22Rv1 (cell line): ENCODE data around the gene CBS.
"Not testable (repeated sequence)": the region's sequence is repeated elsewhere in the genome, so short reads cannot be mapped to it uniquely, and the experiment has no call there.

Experiments used
- H3K27ac ChIP-seq: fragments of 450-650 bp; 2 replicates; pipeline ENCODE4 v1.5.1; 2017

The CBS gene

DNA sequence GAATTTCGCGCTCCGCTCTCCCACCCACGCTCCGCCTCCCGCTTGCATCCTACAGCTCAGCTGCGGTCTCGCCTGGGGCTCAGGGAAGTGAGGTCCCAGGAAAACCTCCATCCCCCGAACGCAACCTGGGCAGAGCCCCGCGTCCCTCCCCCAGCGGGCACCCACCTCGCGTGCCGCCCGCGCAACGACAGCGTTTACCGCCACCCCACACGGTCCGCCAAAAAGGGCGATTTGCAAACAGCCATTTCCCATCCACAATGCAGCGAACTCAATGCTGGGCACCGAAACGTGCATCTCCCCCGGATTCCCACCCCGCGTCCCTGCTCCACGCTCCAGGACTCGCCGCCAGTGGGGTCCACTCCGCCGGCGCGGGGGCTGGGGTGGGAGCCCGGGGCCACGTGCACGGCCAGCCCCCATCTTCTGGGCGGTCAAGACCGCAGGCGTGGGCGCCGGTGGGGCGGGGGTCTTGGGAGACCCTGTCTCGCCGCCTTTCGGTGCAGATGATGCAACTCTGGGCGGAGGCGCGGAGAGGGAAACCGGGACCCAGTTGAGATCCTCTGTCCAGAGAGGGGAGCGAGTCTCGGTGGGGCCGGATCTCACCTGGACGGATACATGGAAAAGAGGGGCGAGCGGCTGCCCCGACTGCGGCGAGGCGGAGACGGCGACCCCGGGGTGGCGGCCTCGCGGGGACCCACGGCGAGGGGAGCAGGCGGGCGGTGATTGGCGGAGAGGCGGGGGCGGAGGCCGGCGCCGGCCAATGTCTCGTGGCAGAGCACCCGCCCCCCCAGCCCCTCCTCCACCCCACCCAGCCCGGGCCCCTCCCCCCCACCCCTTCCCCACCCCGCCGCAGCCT is at the start of gene CBS:
Gene CBS (minus strand): TSS at position 666 of the 853 bp plus-strand sequence. CDS start 3,642 bp downstream, outside the sequence.
- not testable (repeated sequence) for H3K27ac ChIP-seq

GRCh38 chr21:43115956-43116355 is 40.3 kb upstream of the CBS start:
- not testable (repeated sequence) for H3K27ac ChIP-seq

- not testable (repeated sequence) for H3K27ac ChIP-seq
These were observed 38.8 kb upstream of the CBS start for GRCh38 chr21:43114483-43114882.

DNA sequence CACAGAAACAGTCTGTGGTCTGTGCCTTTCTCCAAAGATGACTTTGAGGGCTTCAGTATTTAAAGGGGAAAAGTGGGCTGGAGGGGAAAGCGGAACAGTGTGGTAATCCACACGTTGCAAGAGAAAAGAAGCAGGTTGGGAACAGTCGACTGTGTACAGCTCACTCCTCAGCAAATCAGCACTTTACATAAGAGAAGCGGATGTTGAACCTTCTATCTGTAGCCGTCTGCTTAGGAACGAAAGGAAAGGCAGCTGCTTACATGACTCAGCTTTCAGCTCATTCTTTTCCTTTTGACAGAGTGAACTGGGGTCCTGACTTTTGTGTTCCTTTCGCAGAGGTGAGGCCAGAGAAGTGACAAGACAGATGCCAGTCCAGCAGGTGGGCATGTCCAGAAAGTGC is 33.4 kb upstream of the CBS start:
- H3K27ac ChIP-seq = not testable (repeated sequence)

DNA sequence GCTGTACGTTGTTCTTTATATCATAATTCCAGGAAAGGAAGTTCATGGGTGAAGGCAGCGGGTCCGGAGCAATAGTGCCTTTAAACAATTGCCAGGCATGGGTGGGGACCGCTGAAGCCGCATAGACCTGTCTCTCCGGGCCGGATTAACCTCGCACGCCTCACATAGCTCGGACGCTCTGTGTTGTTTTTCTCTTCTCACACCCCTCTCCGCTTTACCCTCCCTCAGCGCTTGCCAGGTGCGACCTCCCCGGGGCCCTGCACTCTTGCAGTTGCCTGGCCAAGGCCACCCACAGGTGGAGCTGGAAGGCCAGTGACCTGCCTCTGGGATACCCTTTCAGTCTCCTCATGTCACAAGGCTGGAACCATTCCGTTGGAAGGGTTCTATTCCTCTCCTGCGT is 32.5 kb upstream of the CBS start:
- not testable (repeated sequence) for H3K27ac ChIP-seq

- not testable (repeated sequence) for H3K27ac ChIP-seq
These were observed 32.1 kb upstream of the CBS start for GRCh38 chr21:43107794-43108137.

DNA sequence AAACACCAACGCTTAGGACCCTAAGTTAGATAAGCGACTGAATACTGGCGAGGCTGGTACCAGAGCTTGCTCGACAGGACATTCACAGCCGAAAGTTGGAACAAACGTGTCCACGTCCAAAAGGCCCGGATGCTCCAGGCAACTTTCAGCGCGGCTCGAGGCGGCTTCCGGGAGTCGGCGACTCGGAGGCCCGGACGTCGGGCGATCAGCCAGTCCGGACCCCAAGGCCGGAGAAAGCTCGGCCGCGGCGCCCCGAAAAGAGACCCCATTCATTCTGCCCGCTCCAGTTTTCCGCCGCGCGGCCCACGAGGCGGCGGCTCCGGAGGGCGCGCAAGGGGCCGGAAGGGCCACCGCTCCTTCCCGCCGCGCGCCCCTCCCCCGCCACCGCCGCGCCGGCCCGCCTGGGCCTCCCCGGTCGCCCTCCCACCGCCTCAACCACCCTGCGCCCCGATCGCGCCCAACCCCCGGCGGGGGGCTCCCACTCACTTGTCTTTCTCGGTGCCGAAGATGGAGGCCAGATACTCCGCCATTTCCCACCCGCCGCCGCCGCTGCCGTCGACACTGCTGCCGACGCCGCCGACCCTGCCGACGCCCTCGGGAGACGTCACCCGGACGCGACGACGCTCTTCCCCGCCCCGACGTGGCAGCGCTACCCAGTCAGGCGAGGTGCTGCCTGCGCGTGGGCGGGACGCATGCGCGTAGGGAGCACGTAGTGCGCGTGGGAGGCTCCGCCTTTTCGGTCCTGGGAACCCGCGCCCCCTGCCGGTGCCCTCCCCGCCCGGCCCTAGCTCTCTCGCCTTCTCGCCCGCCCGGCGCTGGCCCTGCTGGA is 31.5 kb upstream of the CBS start, which contains the start of gene U2AF1:
Gene U2AF1 (minus strand): TSS at position 606 of the 829 bp plus-strand sequence. CDS start 76 bp downstream, at position 530.
- H3K27ac ChIP-seq = not testable (repeated sequence)

DNA sequence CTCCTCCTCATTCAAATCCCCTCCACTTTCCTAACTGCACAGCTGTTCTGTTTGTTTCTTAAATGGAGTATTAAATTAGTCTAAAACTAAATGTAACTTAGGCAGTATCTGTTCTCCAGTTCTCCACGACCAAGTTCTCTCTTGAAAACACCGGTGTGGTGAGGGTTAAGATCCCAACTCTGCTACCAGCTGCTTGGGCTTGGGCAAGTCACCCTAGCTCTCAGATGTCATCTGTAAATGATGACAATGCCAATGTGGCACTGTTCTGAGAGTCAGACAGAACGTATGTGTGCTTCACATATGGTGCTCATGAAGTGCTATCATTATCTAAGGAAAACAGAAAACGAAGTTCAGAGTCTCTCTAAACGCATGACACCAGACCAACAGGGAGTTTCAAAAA is 29.0 kb upstream of the CBS start:
- H3K27ac ChIP-seq = not testable (repeated sequence)

DNA sequence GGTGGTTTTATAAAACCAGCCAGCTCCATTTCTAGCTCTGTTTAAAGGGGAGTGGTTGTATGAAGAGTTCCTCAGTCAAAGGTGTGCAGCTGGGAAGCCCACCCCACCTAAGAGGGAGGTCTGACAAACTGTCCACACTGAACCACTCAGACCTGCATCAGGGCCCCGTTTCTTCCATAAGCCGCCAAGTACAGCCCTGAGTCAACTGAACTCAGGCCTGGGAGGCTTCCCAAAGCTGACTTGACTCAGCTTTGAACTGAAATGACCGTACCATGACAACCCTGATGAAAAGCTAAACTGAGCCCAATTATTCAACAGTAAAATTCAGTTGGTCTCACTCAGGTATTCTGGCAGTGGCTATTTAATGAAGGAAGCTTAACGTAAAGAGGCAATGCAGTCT is 26.6 kb upstream of the CBS start:
- H3K27ac ChIP-seq = not testable (repeated sequence)

DNA sequence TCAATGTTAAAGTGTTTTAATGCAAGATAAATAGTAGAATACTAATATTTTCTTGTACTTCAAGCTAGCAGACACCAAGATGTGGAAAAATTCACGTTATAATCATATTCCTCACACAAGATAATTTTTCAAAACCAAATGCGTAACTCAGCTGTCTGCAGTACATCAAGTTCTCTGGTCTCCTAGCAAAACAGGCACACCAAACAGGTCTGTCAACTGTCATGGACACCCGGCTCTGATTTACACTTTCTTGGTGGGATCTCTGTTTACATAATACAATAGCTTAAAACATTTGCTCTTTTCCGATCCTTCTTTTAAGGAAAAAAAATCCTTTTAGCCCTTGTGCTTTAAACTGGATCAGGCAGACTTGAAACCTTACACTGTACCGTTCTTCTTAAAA is 26.0 kb upstream of the CBS start:
- H3K27ac ChIP-seq = not testable (repeated sequence)

DNA sequence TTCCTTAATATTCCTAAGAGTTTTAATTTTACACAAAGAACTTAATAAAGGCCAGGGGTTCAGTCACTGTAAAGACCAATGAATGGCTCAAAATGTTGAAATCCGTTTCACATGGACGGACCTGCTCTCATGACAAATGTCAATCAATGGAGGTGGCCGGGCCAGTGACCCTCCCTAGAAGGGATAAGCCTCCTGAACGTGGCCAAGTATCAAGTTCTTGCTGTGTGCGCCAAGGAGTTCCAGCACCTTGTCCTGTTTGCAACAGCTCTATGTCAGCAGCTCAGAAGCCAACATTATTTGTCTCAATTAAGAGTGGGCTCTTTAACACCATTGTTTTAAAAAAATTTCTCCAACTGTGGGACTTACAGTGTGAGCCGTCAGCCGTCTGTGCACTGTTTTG is 25.4 kb upstream of the CBS start:
- H3K27ac ChIP-seq = not testable (repeated sequence)

GRCh38 chr21:43091979-43092614 is 16.5 kb upstream of the CBS start:
- not testable (repeated sequence) for H3K27ac ChIP-seq

DNA sequence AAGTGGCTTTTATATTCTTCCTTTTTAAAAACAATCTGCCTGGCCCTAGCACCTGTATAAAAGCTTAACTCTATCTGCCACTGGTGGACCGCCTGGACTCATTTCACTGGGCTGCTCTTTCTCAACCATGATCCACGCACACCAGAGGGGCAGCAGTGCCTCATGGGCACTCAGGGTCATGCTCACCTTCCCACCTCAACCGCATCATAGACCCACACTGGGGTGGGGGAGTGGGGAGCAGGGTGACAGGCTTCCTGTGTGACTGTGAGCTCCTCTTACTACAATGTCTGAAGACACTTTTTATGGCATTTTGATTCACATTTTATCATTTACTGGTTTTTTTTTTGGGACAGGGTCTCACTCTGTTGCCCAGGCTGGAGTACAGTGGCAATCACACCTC is 15.3 kb upstream of the CBS start:
- H3K27ac ChIP-seq = not testable (repeated sequence)

DNA sequence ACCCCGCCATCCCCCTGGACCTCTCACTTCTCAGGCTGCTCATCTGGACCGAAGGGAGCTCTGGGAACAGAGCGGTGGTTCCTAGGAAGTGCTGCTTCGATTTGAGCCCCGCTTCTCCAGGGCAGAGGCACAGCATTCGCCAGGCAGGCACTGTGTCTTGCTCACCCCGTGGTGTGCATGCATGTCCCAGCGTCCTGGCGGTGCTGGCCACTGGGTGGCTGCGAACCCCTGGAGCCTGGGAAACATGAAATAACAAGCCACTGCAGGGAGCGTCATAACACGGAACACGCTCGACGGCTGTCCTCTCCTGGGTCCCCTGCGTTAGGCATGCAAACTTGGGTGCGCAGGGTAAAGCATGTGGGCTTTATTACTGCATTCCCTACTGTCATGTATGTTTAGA is 13.8 kb upstream of the CBS start:
- H3K27ac ChIP-seq = not testable (repeated sequence)

DNA sequence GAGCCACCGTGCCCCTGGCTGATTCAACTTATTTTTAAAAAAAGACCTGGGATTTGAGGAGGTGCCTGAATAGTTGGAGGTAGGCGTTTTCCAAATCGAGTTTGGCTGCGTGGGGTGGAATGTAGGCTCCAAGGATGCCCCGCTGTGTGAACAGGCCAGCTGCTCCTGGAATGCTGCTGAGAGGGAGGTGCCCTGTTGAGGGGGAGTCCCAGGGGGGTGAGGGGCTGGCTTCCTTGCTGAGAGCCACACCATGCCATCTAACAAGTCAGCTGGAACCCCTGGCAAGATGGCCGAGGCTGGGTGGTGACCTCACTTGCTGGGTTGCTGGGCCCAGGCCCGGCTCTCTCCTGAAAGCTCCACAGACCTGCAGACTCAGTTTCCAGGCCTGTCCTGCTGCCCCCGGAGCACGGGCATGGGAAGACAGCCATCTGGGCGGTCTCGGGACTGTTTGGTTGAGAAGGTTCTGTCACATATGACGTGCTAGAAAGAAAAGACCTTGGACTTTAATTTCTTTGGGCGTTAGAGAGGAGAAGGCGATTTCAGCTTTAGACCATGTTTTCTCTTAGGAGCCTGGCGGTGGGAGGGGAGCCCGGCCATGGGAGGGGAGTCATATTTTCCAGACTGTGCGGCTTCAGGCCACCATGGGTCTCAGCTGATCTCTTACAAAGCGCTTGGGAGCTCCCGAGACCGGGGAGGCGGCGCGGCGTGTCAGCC is 7.1 kb upstream of the CBS start:
- not testable (repeated sequence) for H3K27ac ChIP-seq

GRCh38 chr21:43076643-43077042 is 1.0 kb upstream of the CBS start:
- H3K27ac ChIP-seq = not testable (repeated sequence)

GRCh38 chr21:43076023-43076637 is 495 bp upstream of the CBS start:
- not testable (repeated sequence) for H3K27ac ChIP-seq

DNA sequence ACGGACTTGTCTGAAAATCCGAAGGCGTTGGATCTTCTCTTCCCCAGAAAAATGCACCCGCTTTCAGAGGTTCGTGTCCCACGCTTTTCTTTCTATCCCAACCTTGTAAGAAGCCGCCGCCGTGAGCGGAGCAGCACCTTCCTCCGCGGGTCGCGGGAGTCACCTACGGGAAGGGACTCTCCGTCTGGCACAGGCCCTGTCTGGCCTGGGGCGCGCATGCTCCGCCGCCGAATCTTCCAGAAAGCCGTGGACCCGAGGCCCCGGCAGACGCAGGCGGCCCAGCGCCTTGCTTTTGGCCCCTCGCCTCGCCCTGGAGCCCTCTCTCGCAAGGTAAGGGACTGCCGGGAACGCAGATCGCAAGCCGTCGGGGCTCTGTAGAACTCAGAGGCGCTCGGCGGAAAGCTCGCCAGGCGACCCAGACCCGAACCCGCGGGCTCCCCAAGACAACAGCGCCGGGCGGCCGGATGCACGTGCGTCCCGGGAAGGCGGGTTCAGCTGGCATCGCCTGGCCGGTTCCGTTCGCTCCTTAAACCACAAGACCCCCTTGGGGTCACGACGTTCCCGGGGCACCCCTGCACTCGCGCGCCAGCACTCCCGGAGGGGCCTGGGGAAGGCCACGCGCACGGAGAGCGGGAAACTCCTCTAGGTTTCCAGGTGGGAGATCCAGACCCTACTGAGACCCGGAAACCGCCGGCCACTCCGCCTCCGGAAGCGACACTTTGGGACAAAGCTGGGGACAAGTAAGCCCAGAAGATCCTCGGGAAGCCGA is 1.1 kb downstream of the CBS start:
- H3K27ac ChIP-seq = not testable (repeated sequence)

DNA sequence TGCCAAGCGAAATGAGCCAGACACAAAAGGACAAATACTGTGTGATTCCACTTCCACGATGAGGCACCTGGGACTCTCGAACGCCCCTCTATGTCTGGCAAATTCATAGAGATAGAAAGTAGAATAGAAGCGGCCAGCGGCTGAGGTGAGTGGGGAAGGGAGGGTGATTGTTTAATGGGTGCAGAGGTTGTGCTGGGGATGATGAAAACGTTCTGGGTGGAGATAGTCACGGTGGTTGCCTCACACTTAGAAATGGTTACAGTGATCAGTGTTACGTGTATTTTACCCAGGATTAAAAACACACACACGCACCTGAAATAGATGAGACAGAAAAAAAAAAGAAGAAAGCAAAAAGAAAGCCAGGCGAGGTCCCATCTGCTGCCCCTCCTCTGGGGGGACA is 2.9 kb downstream of the CBS start:
- H3K27ac ChIP-seq = not testable (repeated sequence)

- H3K27ac ChIP-seq = not testable (repeated sequence)
These were observed 6.0 kb downstream of the CBS start for GRCh38 chr21:43069682-43070081.

GRCh38 chr21:43068065-43068464 is 7.6 kb downstream of the CBS start:
- H3K27ac ChIP-seq = not testable (repeated sequence)
